Ascending aorta (tissue), 2 donors: Measurements from ENCODE around the gene OTUD4. TPM values are rescaled to one million over a fixed set of nuclear protein-coding genes. Genes with fewer than 3 reads are reported as not detected.

Experiments
- DNase-seq, 2 donors: peaks; one replicate each; pipeline ENCODE4 v3.0.0-alpha.2; 2019; ENCODE audit warnings: low spot score in 2 of 2
- H3K27ac ChIP-seq, 2 donors: fragments of 200-600 bp; sonication (generic); one replicate each; pipeline ENCODE4 v1.5.1; 2016 to 2017; ENCODE audit warnings: mild to moderate bottlenecking in 1 of 2
- H3K27me3 ChIP-seq: fragments of 200-600 bp; sonication (generic); one replicate; pipeline ENCODE4 v1.5.1; 2017
- H3K36me3 ChIP-seq, 2 donors: fragments of 200-600 bp; sonication (generic); one replicate each; pipeline ENCODE4 v1.5.1; 2016
- H3K4me1 ChIP-seq, 2 donors: fragments of 200-600 bp; sonication (generic); one replicate each; pipeline ENCODE4 v1.5.1; 2016 to 2017; ENCODE audit warnings: mild to moderate bottlenecking in 1 of 2
- H3K4me3 ChIP-seq, 2 donors: fragments of 200-600 bp; sonication (generic); one replicate each; pipeline ENCODE4 v1.5.1; 2016 to 2017; ENCODE audit warnings: mild to moderate bottlenecking in 1 of 2
- H3K9me3 ChIP-seq, 2 donors: fragments of 200-600 bp; sonication (generic); one replicate each; pipeline ENCODE4 v1.5.1; 2016
- CTCF ChIP-seq, 3 experiments: fragments of 200-600 bp in 2 of 3; fragments of 450-650 bp in 1 of 3; sonication (generic) in 2 of 3; IDR thresholded peaks; one replicate each; pipeline ENCODE4 v1.5.1; 2016 to 2019; ENCODE audit warnings: antibody characterized with exemption in 3 of 3, mild to moderate bottlenecking in 1 of 3, moderate library complexity in 1 of 3
- intact Hi-C: fragments of 100-400 bp; cut with DNase I; formaldehyde crosslinking; loops from one replicate; pipeline ENCODE4 v1.15.1; 2023
- total RNA-seq: library from RNA; depleted of rRNA; stranded (reverse); fragments of >200 nt; gene quantifications from one replicate; pipeline ENCODE4 v1.1.0, GENCODE V29; 2016

OTUD4 gene
- total RNA-seq, 1 donor from 2014 or later, result 81.4 TPM

- Histone ChIP-seq H3K36me3 (peaks cover 57 to 80% of the 10 kb centered on the region in 2 donors), H3K9me3 (no peaks in the 10 kb centered on the region), H3K4me1 (no peaks in the 10 kb centered on the region), H3K4me3 (no peak overlapping the region), H3K27ac (no peak overlapping the region), H3K27me3 (no peaks in the 10 kb centered on the region)
- no peak for TF ChIP-seq CTCF (IDR thresholded peaks at IDR 0.05)
- no peak for DNase-seq
- intact Hi-C loops, result no loop called here
Measured at GRCh38 chr4:145108128-145108527, 72.3 kb downstream of the OTUD4 start.

- TF ChIP-seq CTCF (IDR thresholded peaks at IDR 0.05), result no peak
- DNase-seq, result no peak
- Histone ChIP-seq H3K4me3 (no peak overlapping the region), H3K27me3 (no peaks in the 10 kb centered on the region), H3K9me3 (no peaks in the 10 kb centered on the region), H3K36me3 (peaks cover 49 to 70% of the 10 kb centered on the region in 2 donors), H3K4me1 (no peaks in the 10 kb centered on the region), H3K27ac (no peak overlapping the region)
- intact Hi-C loops, result no loop called here
Measured at GRCh38 chr4:145107126-145107525, 73.3 kb downstream of the OTUD4 start.

- Histone ChIP-seq H3K27ac (no peak overlapping the region), H3K4me3 (no peak overlapping the region), H3K9me3 (no peaks in the 10 kb centered on the region), H3K36me3 (peaks cover 15 to 37% of the 10 kb centered on the region in 2 donors), H3K4me1 (peaks cover 0 to 9% of the 10 kb centered on the region in 2 donors), H3K27me3 (no peaks in the 10 kb centered on the region)
- DNase-seq, result no peak
- intact Hi-C loops, result no loop called here
- no peak for TF ChIP-seq CTCF (IDR thresholded peaks at IDR 0.05)
Measured at GRCh38 chr4:145103496-145103895, 76.9 kb downstream of the OTUD4 start.

- H3K4me3 ChIP-seq, result no peak overlapping the region
- no peak for TF ChIP-seq CTCF (IDR thresholded peaks at IDR 0.05)
- H3K9me3 ChIP-seq, result no peaks in the 10 kb centered on the region
- H3K4me1 ChIP-seq, result peaks cover 0 to 9% of the 10 kb centered on the region in 2 donors
- H3K36me3 ChIP-seq, result peaks cover 8 to 28% of the 10 kb centered on the region in 2 donors
- H3K27ac ChIP-seq, result no peak overlapping the region
- DNase-seq, result no peak
- intact Hi-C loops, result no loop called here
- H3K27me3 ChIP-seq, result no peaks in the 10 kb centered on the region
Measured at GRCh38 chr4:145102619-145103018, 77.8 kb downstream of the OTUD4 start.

- intact Hi-C loops, result no loop called here
- no peak for TF ChIP-seq CTCF (IDR thresholded peaks at IDR 0.05)
- no peak for DNase-seq
- H3K27me3 ChIP-seq, result no peaks in the 10 kb centered on the region
- H3K27ac ChIP-seq, result no peak overlapping the region
- H3K9me3 ChIP-seq, result no peaks in the 10 kb centered on the region
- no peak overlapping the region for H3K4me3 ChIP-seq
- peaks cover 0 to 17% of the 10 kb centered on the region in 2 donors for H3K36me3 ChIP-seq
- peaks cover 4 to 18% of the 10 kb centered on the region in 2 donors for H3K4me1 ChIP-seq
Measured at GRCh38 chr4:145101091-145101490, 79.3 kb downstream of the OTUD4 start.

GRCh38 chr4:145099653-145100052 is 80.7 kb downstream of the OTUD4 start:
- peaks cover 4 to 18% of the 10 kb centered on the region in 2 donors for H3K4me1 ChIP-seq
- no peaks in the 10 kb centered on the region for H3K27me3 ChIP-seq
- H3K9me3 ChIP-seq, result no peaks in the 10 kb centered on the region
- intact Hi-C loops, result loop anchor here (2.0 to 5.0 kb wide), 3 partner anchors 81 to 1078 kb away; partner anchors contain the start of genes LSM6, OTUD4 and SMAD1
- no peak for TF ChIP-seq CTCF (IDR thresholded peaks at IDR 0.05)
- no peak overlapping the region for H3K27ac ChIP-seq
- peaks cover 0 to 13% of the 10 kb centered on the region in 2 donors for H3K36me3 ChIP-seq
- no peak for DNase-seq
- H3K4me3 ChIP-seq, result peak overlapping the region; percentile 74 to 75
